Mesendoderm (in vitro differentiated cells): ENCODE results near the gene IPCEF1.

Experiments used
- DNase-seq: peaks from one replicate; pipeline ENCODE4 v3.0.0; 2013
- H2AK5ac ChIP-seq: 2 replicates; pipeline ENCODE4 v1.6.1; 2013; ENCODE audit warnings: low read length, inconsistent platforms
- H2BK120ac ChIP-seq: 2 replicates; pipeline ENCODE4 v1.6.1; 2013; ENCODE audit warnings: low read depth, mild to moderate bottlenecking, low read length, moderate library complexity, mixed read lengths
- H2BK15ac ChIP-seq: replicated peaks from 2 replicates; pipeline ENCODE4 v1.6.1; 2013; ENCODE audit warnings: low read depth, mild to moderate bottlenecking, moderate library complexity
- H2BK5ac ChIP-seq: 2 replicates; pipeline ENCODE4 v1.6.1; 2013; ENCODE audit warnings: low read length, inconsistent platforms
- H3K18ac ChIP-seq: 2 replicates; pipeline ENCODE4 v1.6.1; 2013; ENCODE audit warnings: mild to moderate bottlenecking, low read length, mixed read lengths
- H3K23ac ChIP-seq: one replicate; pipeline ENCODE4 v1.6.1; 2013; ENCODE audit warnings: low read length
- H3K27ac ChIP-seq: 2 replicates; pipeline ENCODE4 v1.5.1; 2013; ENCODE audit warnings: low read depth, mild to moderate bottlenecking, inconsistent platforms, low read length, moderate library complexity
- H3K27me3 ChIP-seq: 2 replicates; pipeline ENCODE4 v1.6.1; 2013; ENCODE audit warnings: low read length, control low read depth, mild to moderate bottlenecking, inconsistent platforms; ENCODE audit not compliant: insufficient read depth, poor library complexity
- H3K36me3 ChIP-seq: 2 replicates; pipeline ENCODE4 v1.6.1; 2013; ENCODE audit warnings: low read length, inconsistent platforms; ENCODE audit not compliant: control insufficient read depth, insufficient read depth
- H3K4ac ChIP-seq: one replicate; pipeline ENCODE4 v1.6.1; 2013; ENCODE audit warnings: low read depth, mild to moderate bottlenecking, low read length, moderate library complexity
- H3K4me1 ChIP-seq: 2 replicates; pipeline ENCODE4 v1.6.1; 2013; ENCODE audit warnings: low read depth, low read length, inconsistent platforms; ENCODE audit not compliant: control insufficient read depth
- H3K4me2 ChIP-seq: 2 replicates; pipeline ENCODE4 v1.6.1; 2013; ENCODE audit warnings: low read length
- H3K4me3 ChIP-seq: 2 replicates; pipeline ENCODE4 v1.5.1; 2013; ENCODE audit warnings: mild to moderate bottlenecking, low read length
- H3K56ac ChIP-seq: one replicate; pipeline ENCODE4 v1.6.1; 2013; ENCODE audit warnings: low read length
- H3K79me1 ChIP-seq: 2 replicates; pipeline ENCODE4 v1.6.1; 2013; ENCODE audit warnings: low read length, inconsistent platforms
- H3K79me2 ChIP-seq: 2 replicates; pipeline ENCODE4 v1.6.1; 2013; ENCODE audit warnings: mild to moderate bottlenecking, low read length; ENCODE audit not compliant: control insufficient read depth, insufficient read depth
- H3K9ac ChIP-seq: 2 replicates; pipeline ENCODE4 v1.6.1; 2013; ENCODE audit warnings: low read length, inconsistent platforms
- H4K5ac ChIP-seq: one replicate; pipeline ENCODE4 v1.6.1; 2013; ENCODE audit warnings: low read length
- H4K8ac ChIP-seq: one replicate; pipeline ENCODE4 v1.6.1; 2013; ENCODE audit warnings: low read depth, mild to moderate bottlenecking, control low read depth, low read length, moderate library complexity
- WGBS: extraction: QIAGEN DNeasy Blood & Tissue Kit; methylation state at CpG from one replicate; pipeline ENCODE4 v1.1.7; 2013; ENCODE audit warnings: low lambda C conversion rate, missing lambda C conversion rate; ENCODE audit not compliant: insufficient coverage; ENCODE audit errors: extremely low coverage; 5-methylcytosine and 5-hydroxymethylcytosine counted together

Gene IPCEF1

DNA sequence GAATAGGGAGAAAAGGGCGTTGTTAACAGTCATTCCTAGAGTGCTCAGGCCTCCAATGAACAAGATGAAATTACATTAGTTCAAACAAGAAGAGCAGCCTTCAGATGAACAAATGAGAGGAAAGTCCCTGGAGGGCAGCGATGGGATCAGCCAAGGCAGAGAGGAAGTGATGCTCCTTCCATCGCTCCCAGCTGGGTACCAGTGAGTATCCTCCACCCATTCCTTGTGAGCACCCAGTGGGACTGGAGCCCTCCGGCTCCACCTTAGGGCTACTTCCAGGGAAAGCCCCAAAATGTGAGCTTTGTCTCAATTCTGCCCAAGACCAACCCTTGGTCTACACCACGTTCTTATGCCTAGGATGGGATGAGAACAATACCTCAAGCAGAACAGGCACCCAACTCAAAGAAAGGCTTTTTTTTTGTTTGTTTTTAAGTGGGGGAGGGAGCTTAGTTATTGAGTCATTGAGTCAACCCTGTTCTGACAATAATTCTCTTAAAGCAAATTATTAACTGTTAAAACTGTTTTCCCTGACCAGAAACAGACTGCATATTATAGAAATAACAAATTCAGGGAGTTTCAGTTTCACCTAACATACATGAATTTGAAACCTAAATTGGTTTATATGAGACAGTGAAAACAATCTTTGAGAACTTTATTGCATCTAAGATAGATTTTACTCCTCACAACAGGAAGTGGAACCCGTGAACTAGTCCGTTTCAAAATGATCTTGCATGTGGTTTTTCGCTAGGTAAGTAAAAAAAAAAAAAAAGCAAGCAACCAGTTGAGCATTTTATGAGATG is 106.9 kb downstream of the IPCEF1 start:
- no peaks in the 10 kb centered on the region for H3K79me2 ChIP-seq
- no peak overlapping the region for H2BK120ac ChIP-seq
- H3K79me1 ChIP-seq, result no peaks in the 10 kb centered on the region
- DNase-seq, result no peak
- no peak overlapping the region for H2AK5ac ChIP-seq
- H3K56ac ChIP-seq, result no peak overlapping the region
- H3K23ac ChIP-seq, result no peak overlapping the region
- no peak overlapping the region for H4K5ac ChIP-seq
- H3K4me3 ChIP-seq, result no peak overlapping the region
- H3K9ac ChIP-seq, result no peak overlapping the region
- H3K27me3 ChIP-seq, result no peaks in the 10 kb centered on the region
- H3K36me3 ChIP-seq, result no peaks in the 10 kb centered on the region
- H2BK15ac ChIP-seq, result peak overlapping the region; percentile 57
- H3K4ac ChIP-seq, result no peak overlapping the region
- peaks cover 10% of the 10 kb centered on the region for H3K4me1 ChIP-seq
- no CpG with 5 or more reads among the region's 8 CpGs for WGBS
- H3K18ac ChIP-seq, result no peak overlapping the region
- no peak overlapping the region for H3K27ac ChIP-seq
- H4K8ac ChIP-seq, result no peak overlapping the region
- H2BK5ac ChIP-seq, result no peak overlapping the region
- no peak overlapping the region for H3K4me2 ChIP-seq

DNA sequence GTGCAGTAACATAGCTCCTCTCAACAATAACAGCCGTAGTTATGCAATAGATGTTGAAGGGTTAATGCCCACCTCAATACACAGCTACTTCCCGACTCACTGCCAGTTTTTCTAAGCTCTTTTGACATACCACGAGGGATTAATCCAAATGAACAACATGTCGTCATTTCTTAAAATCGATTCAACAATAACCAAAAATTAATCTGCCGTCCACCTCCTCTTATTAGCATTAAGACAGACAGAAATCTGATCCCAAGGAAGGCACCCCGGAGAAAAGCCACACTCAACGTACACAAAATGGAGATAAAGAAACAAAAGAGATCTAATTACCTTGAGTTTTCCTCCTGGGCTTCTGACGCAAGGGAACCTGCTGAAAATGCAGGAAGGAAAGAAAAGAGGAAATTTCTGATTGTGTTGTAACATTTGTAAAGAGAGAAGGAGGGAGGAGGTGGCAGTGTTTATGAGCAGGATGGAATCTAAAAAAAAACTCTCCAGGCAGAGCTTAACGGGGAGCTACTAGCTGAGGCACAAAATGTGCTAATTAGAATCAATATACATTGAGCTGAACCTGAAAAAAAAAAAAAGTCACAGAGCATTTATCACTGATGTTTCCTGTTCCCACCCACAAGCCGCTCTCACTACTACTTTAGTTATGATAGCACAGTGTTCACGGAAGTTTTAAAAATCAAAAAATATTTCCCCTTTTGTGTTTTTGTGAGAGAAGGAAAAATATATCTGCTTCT is 109.3 kb downstream of the IPCEF1 start:
- H3K36me3 ChIP-seq, result no peaks in the 10 kb centered on the region
- no peak overlapping the region for H2AK5ac ChIP-seq
- peak overlapping the region; percentile 12 for H2BK5ac ChIP-seq
- no peaks in the 10 kb centered on the region for H3K27me3 ChIP-seq
- WGBS, result no CpG with 5 or more reads among the region's 12 CpGs
- H2BK120ac ChIP-seq, result no peak overlapping the region
- peak overlapping the region; percentile 19 for H2BK15ac ChIP-seq
- peak; percentile 75 for DNase-seq
- H3K79me1 ChIP-seq, result no peaks in the 10 kb centered on the region
- H4K5ac ChIP-seq, result no peak overlapping the region
- peak overlapping the region; percentile 60 for H3K18ac ChIP-seq
- H4K8ac ChIP-seq, result no peak overlapping the region
- peaks cover 14% of the 10 kb centered on the region for H3K4me1 ChIP-seq
- H3K27ac ChIP-seq, result no peak overlapping the region
- H3K9ac ChIP-seq, result no peak overlapping the region
- no peak overlapping the region for H3K23ac ChIP-seq
- no peaks in the 10 kb centered on the region for H3K79me2 ChIP-seq
- H3K4me2 ChIP-seq, result no peak overlapping the region
- H3K56ac ChIP-seq, result peak overlapping the region; percentile 56
- no peak overlapping the region for H3K4me3 ChIP-seq
- no peak overlapping the region for H3K4ac ChIP-seq

DNA sequence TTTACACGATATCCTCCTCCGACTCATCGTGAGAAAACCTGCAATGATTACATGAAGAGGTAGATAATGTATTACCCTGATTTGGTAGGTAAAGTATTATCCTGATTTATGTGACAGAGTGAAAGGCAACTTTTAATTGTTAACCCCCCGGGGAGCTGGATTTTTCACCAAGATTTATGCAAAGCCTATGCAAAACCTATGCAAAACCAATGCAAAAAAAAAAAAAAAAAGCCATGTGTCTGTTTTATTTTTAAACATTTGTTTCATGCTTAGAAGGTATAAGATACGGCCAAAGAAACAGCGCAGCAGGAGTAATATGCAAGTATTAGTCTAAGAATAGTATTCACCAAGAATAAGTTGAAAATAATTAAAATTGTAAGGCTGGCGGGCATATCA is 109.9 kb downstream of the IPCEF1 start:
- DNase-seq, result no peak
- Histone ChIP-seq H3K36me3 (no peaks in the 10 kb centered on the region), H3K18ac (peak overlapping the region; percentile 87), H3K56ac (peak overlapping the region; percentile 56), H3K4me1 (peaks cover 14% of the 10 kb centered on the region), H2BK5ac (peak overlapping the region; percentile 48), H3K27ac (no peak overlapping the region), H3K79me1 (no peaks in the 10 kb centered on the region), H3K9ac (no peak overlapping the region), H3K4ac (peak overlapping the region; percentile 36), H3K79me2 (no peaks in the 10 kb centered on the region), H3K4me2 (no peak overlapping the region), H2AK5ac (no peak overlapping the region), H3K23ac (no peak overlapping the region), H3K4me3 (no peak overlapping the region), H4K8ac (no peak overlapping the region), H3K27me3 (no peaks in the 10 kb centered on the region), H2BK15ac (no peak overlapping the region), H2BK120ac (no peak overlapping the region), H4K5ac (no peak overlapping the region)
- WGBS, result no CpG with 5 or more reads among the region's 7 CpGs

DNA sequence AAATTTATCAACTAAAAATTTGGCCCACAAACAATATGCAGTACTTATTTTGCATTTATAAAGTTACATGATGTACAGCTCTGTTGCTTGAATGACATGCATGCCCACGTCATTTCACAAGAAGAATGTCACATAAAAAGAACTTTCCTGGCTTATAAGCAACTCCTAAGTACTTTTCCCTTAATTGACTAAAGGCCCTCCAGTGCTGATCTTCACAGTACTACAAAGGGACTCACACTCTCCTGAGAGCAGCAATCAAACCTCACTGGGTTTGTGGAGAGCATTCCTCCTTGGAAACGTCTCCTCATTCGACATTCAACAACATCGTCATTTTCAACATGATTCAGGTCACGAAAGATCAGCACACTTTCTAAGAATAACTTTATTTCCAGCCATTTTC is 111.1 kb downstream of the IPCEF1 start:
- H3K4me3 ChIP-seq, result no peak overlapping the region
- peak; percentile 57 for DNase-seq
- no CpG with 5 or more reads among the region's 5 CpGs for WGBS

DNA sequence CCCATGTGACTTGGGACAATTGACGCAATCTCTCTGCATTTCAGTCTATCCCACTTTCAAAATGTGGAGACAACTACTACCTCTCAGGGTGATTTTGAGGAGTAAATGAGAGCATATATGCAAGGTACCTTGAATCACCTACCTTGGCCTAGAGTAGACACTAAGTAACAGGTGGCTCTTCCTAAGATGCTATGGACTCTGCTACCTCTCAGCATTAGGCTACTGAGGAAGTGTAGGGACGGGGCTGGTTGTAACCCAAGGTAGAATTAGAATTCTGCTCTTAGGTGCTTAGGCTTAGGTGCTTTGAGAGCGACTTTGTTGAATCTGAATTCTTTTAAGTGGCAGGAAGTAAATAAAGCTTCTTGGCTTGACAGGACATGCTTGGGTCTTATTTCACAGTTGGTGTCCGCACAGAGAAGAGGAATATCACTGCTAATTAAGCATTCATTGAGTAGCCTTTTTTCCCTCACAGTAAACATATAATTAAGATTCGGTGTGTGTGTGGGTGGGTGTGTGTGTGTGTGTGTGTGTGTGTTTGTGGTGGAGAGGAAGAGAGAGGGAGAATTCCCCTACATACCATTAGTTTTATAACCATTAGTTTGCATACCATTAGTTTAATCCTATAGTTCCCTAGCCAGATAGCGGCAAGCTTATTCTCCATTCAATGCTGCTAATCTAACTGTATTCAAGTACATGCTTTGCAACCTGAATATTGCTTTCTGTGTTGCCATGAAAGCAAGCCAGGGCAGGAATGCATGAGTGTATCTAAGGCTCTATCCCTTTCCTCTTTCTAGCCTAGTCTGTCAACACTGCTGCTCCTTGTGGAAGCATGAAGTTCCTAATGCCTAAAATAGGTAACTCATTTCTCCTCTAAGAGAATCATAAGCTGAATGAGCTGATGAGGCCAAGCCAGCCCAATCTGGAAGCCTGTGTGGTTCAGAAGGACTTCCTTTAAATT is 112.5 kb downstream of the IPCEF1 start:
- H2BK15ac ChIP-seq, result peak overlapping the region; percentile 45
- no peak overlapping the region for H3K27ac ChIP-seq
- no peak overlapping the region for H4K8ac ChIP-seq
- H3K4ac ChIP-seq, result peak overlapping the region; percentile 52
- peak; percentile 57 for DNase-seq
- no peak overlapping the region for H3K4me2 ChIP-seq
- no CpG with 5 or more reads among the region's 6 CpGs for WGBS
- no peak overlapping the region for H2BK120ac ChIP-seq
- no peaks in the 10 kb centered on the region for H3K79me1 ChIP-seq
- H3K23ac ChIP-seq, result no peak overlapping the region
- H2AK5ac ChIP-seq, result peak overlapping the region; percentile 29
- no peak overlapping the region for H4K5ac ChIP-seq
- H2BK5ac ChIP-seq, result no peak overlapping the region
- H3K9ac ChIP-seq, result no peak overlapping the region
- peaks cover 14% of the 10 kb centered on the region for H3K4me1 ChIP-seq
- H3K56ac ChIP-seq, result no peak overlapping the region
- no peaks in the 10 kb centered on the region for H3K79me2 ChIP-seq
- no peaks in the 10 kb centered on the region for H3K36me3 ChIP-seq
- no peak overlapping the region for H3K18ac ChIP-seq
- no peaks in the 10 kb centered on the region for H3K27me3 ChIP-seq
- H3K4me3 ChIP-seq, result no peak overlapping the region

More for the DNA sequence above, 111.1 kb downstream of the IPCEF1 start:
- Histone ChIP-seq H3K4ac (no peak overlapping the region), H3K27ac (no peak overlapping the region), H3K36me3 (no peaks in the 10 kb centered on the region), H4K5ac (no peak overlapping the region), H3K4me1 (peaks cover 14% of the 10 kb centered on the region), H3K18ac (no peak overlapping the region), H3K79me1 (no peaks in the 10 kb centered on the region), H3K27me3 (no peaks in the 10 kb centered on the region), H2AK5ac (no peak overlapping the region), H2BK120ac (no peak overlapping the region), H4K8ac (no peak overlapping the region), H2BK5ac (no peak overlapping the region), H3K4me2 (no peak overlapping the region), H3K56ac (peak overlapping the region; percentile 53), H3K79me2 (no peaks in the 10 kb centered on the region), H3K23ac (no peak overlapping the region), H2BK15ac (no peak overlapping the region), H3K9ac (no peak overlapping the region)
